ENCODE results near the gene PLA1A.

The PLA1A gene

GRCh38 chr3:119604878-119605277 lies 7.2 kb downstream of the PLA1A start:
- no peak for DNase-seq

DNA sequence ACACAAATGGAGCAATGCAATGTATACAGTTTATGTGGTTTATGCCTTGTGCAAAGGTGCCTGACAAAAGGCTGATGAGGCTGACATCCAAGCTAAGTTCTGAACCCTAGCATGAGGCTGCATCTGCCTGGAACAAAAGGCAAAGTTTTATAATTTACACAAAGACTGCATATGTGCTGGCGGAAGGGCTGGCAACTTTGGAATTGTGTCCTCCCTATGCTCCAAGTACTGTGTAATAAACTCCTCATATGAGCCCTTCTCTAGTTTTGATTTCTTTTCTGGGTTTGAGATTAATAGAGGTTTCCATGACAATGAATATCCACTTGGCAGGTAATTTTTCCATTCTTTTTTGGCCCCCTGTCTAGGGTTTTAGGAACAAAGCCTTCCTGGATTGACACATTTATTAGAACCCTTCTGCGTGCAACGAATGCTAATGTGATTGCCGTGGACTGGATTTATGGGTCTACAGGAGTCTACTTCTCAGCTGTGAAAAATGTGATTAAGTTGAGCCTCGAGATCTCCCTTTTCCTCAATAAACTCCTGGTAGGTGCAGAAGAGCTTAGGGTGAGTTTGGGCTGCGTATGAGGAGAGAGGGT lies 10.8 kb downstream of the PLA1A start:
- DNase-seq: no peak

DNA sequence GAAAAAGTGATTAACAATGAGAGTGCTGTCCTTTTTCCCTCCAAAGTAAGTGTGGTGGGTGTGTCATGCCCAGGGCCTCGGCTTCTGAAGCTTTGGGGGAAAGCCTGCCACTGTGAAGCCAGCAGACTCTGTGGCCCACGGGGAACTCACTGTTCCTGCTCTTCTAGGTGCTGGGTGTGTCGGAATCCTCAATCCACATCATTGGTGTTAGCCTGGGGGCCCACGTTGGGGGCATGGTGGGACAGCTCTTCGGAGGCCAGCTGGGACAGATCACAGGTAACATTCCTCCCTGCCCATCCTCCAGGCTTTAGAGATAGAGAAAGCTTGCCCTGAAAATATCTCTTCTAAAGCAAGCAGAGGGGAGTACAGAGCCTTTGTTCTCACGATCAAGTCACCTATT lies 11.6 kb downstream of the PLA1A start:
- DNase-seq: no peak

GRCh38 chr3:119611664-119612063 lies 14.0 kb downstream of the PLA1A start:
- DNase-seq: no peak

- DNase-seq: no peak
These were observed 15.5 kb downstream of the PLA1A start for GRCh38 chr3:119613201-119613600.

DNA sequence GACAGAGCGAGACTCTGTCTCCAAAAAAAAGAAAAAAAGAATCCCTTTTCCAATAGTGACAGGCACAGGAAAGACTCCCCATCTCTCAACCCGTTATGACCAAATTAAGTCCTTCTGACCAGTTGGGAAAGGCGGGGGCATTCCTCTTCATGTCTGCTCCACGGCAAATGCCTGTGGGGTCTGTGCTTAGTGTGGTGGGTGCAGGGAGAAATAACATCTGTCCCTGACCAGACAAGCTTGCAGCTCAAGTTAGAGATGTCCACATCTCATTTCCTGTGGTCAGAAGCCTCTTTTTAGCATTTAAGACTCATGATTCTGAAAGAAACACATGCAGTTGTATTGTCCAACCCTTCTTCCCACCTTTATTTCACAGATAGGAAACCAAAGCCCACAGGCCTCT lies 16.2 kb downstream of the PLA1A start:
- no peak for DNase-seq

DNA sequence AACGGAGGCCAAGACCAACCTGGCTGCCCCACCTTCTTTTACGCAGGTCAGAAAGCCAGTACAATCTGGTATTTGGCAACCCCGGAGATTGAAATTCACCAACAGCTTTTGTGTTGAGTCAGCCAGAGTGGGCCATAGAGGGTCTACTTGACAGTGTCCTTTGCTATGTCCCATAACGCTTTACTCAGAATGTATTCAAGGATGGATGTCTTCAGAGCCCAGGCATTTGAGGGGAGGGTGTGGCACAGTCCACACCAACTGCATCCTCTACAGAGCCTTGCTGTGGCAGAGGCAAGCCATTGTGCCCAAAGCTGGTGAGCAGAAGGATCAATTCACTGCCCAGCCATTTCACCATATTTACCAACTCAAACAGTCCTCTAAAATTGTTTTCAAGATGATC lies 18.4 kb downstream of the PLA1A start:
- DNase-seq: no peak

DNA sequence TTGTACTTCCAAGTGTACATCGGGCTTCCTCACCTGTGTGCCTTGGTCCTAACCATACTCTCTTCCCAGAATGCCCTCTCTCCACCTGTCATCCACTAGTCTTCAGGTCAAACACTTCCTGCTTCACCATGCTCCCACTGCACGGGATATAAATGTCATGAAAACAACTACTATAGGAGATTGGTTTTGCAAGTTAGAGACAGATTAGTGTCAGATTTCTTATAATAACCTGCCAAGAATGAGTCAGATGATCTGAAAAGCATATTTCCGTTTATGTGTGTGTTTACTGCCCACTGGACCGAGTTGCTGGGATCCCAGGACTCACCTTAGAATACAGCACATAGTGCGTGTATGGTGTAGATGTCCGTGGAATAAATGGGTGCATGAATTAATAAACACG lies 21.4 kb downstream of the PLA1A start:
- DNase-seq: no peak

- no peak for DNase-seq
These were observed 23.2 kb downstream of the PLA1A start for GRCh38 chr3:119620899-119621298.

DNA sequence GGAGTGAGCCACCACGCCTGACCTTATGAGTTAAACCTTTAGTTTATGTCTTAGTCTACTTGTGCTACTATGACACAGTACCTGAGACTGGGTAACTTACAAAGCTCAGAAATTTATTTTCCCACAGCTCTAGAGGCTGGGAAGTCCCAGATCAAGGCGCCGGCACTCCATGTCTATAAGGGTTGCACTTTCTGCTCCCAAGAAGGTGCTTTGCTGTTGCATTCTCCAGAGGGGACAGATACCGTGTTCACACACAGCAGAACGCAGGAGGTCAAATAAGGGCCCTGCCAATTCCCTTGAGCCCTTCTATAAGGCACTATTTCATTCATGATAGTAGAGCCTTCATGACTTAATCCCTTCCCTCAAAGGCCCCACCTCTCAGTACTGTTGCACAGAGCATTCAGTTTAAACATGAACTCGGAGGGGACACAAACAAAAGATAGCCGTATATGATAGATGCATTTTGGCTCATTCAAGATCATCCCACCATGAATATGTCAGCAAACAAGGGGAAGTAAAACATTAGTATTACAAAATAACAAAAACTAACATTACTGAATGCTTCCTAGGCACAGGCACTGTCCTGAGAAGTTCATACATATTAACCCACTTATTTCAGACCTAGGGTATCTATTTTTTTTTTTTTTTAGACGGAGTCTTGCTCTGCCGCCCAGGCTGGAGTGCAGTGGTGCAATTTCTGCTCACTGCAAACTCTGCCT lies 26.5 kb downstream of the PLA1A start:
- DNase-seq: no peak

DNA sequence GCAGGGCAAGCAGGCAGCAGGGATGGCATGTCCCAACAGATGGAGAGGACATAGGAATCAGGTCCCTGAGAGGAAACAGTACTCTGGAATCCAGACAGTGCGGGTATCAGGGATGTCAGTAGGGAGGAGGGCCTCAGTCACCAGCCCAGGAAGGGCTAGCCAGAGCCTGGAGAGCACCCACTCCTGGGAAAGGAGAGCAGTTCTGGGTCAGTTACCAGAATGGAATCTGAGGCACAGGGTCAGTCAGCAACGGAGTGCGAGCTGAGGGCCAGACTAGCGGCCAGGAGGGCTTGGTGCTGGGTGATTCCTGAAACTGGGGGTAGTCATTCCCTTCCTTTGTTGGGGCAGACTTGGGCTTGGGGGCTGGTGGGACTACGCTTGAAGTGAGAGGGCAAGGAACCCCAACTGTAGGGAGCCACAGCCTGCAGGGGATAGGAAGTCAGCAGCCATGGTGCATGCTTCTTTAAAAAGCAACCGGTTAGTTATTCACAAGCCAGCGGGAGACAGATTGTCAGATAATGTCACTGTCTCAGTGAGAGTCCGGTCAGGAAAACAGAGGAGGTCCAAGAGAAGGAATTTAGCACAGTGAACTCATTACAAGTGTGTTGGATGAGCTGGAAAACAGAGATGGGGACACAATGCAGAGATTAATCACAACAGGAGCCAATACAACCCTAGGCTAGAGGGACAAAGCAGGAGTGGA lies 27.9 kb downstream of the PLA1A start:
- no peak for DNase-seq

DNA sequence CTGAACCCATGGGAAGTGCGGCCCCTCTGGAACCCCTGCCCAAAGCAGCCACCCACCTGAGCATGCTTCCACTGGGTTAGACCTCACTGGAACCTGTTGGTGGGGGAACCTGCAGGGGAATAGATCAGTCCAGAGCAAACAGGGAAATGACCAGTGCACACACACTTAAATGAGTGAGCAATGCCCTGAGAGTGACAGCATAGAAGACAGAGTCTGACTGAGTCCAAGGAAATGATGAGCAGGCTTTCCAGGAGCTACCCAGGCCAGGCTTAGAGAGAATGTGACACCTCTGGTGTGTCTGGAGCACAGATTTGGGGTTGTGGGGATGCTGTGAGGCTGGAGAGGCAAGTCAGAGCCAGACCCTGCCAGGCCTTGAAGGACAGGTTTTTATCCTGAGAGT lies 28.5 kb downstream of the PLA1A start:
- DNase-seq: no peak

GRCh38 chr3:119627461-119627860 lies 29.8 kb downstream of the PLA1A start:
- peak in 1 of 58 donors; percentile 3 for DNase-seq

- DNase-seq: no peak
These were observed 30.7 kb downstream of the PLA1A start for GRCh38 chr3:119628390-119628789.

DNA sequence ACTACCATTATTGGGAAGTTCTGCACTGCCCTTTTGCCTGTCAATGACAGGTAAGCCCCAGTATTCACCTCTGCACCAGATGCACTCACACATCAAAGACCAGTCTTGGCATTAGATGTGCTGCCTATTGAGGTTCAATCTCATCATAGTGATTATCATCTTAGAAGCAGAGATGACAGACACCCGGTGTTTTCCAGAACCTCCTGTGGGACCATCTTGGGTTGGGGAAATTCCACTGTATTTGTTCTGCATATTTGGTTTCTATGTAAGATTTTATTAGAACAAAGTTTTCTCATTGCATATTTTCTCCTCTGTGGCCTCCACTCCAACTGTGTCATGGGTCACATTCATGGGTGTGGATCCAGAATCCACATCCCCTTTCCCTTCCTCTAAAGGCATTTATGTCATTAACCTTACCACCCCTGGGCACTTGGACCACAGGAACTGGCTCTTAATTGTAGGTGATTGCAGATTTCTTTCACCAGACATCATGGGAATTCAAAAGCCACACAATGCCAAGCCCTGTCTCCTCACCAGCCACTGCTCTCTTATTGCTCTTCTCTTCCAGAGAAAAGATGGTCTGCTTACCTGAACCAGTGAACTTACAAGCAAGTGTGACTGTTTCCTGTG lies 31.2 kb downstream of the PLA1A start:
- no peak for DNase-seq

DNA sequence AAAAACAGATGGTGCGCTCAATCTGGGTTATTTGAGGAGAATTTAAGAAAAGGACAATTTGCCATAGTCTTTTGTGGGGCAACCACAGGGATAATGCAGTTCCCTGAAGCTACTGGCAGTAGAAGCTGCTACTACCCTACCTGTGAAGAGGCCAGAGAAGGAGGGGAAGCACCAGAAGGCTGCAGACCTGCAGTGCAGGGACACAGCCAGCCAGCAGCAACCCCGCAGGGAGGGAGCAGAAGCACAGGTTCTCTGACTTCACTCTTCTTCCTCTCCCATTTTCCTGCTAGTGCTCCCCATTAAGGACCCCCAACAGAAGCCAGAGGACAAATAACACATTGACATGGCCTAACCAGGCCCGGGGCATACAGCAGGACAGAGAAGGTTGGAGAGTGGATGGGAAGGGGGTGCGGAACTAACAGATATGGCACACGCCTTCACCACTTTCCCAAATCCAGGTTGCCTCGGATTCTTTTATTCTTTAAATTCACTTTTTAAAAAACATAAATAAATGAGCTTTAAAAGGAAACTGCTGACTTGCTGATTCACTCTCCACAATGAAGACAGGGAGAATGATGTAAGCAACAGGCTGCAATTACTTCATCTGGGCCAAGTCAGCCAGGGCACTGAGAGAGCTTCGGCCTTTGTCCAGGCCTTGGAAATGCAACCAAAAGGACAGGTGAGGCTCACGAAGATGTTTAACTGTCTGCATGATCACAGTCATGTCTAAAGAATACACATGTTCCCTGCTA lies 32.6 kb downstream of the PLA1A start:
- DNase-seq: no peak

GRCh38 chr3:119630880-119631329 lies 33.2 kb downstream of the PLA1A start:
- DNase-seq: no peak

DNA sequence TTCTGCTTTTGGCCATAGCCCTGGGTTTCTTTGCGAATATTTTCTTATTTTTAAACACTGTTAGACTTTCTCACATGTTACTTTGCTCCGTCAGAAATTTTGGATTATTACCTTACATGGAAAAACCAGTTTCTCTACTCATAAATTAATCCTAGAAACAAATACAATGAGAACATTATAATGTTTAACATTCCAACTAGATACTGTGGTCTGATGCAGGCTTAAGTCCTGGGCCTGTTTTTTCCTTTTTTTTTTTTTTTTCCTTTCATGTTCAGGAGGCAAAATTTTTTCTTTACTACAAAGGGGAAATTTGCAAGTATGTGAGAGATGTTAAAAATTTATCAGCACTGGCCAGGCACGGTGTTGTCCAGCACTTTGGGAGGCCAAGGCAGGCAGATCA lies 33.8 kb downstream of the PLA1A start:
- no peak for DNase-seq

GRCh38 chr3:119632216-119632615 lies 34.5 kb downstream of the PLA1A start:
- DNase-seq: no peak

- no peak for DNase-seq
These were observed 35.1 kb downstream of the PLA1A start for GRCh38 chr3:119632829-119633228.

GRCh38 chr3:119635719-119636118 lies 38.0 kb downstream of the PLA1A start:
- no peak for DNase-seq

- no peak for DNase-seq
These were observed 38.6 kb downstream of the PLA1A start for GRCh38 chr3:119636249-119636648.
